KBM-7 (cell line): ENCODE measurements around the gene LTBP1.

Source experiments
- DNase-seq: peaks from one replicate; pipeline ENCODE4 v3.0.0-alpha.2; 2015
- in situ Hi-C: fragments of 300-500 bp; cut with MboI; formaldehyde crosslinking; loops from 2 replicates; pipeline ENCODE4 v1.14.3; 2020; ENCODE audit warnings: low sequenced_read_pairs, low pct_unique_long_range_greater_than_20kb, mixed read lengths

Gene LTBP1

DNA sequence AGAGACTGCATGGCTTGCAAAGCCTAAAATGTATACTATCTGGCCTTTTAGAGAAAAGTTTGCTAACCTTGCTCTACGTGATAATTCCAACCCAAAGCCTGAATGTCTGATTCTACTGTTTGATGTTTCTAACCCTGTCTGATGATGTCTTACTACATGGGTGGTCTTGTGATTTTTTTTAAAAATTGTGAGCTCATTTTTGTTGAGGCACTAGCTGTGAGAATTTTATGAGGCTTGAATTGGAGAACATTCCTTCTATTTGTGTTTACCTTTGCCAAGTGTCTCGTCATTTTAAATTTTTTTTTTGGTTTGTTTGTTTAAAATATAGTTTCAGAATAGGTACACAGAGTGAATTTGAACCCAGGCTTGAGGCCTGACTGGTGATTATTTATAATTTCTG, 15.2 kb upstream of the LTBP1 start:
- no peak for DNase-seq
- in situ Hi-C loops: no loop called here

DNA sequence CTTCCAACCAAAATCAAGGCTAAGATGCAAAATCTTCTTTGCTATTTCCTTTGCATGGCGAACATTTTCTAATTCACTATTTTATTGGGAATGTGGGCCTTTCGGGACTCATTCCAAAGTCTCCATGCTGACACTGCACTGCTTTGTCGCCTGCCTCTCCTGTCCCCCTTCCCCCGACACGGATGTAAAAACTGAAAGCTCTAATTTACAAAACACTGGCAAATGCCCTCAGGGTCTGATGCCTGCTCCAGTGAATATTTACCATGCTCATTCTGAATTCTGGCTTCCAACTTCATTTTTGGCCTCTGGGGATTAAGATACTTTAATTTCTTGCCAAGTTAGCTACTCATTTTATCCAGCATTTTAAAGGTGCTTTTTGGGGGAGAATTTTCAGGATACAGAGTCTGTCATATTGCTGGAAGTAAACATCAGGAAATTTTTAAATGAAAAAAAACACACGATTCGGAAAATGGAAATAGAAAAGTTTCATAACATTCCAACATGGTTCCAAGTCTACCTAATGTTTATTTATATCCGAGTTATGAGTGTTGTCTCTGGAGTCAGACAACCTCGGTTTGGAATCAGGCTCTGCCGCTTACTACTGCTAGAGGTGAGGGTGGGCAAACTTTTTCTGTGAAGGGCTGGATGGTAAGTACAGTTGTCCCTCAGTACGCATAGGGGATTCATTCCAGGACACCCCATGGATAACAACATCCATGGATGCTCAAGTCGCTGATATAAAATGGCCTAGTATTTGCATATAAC, 14.6 kb upstream of the LTBP1 start:
- no peak for DNase-seq
- in situ Hi-C loops: no loop called here

DNA sequence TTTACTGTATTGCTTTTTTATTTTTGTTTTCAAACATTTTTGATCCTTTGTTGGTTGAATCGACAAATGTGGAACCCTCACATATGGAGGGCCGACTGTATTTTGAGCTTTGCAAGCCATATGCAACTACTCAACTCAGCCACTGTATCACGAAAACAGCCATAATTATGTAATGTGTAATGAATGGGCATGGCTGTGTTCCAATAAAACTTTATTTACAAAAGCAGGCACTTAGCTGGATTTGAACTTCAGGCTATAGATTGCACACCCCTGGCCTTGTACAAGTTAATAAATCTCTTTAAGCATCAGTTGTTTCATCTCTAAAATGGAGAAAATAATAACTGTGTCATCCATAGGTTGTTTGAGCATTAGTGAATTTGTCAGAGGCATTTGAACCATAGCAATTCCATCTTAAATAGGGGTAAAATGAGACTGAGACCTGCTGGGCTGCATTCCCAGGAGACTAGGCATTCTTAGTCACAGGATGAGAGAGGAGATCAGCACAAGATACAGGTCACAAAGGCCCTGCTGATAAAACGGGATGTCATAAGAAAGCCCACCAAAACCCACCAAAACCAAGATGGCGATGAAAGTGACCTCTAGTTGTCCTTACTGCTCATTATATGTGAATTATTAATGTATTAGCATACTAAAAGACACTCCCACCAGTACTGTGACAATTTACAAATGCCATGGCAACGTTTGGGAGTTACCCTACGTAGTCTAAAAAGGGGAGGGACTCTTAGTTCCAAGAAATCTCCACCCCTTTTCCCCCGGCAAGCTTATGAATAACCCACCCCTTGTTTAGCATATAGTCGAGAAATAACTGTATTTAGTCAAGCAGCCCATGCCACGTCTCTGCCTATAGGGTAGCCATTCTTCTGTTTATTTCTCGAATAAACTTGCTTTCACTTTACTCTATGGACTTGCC, 13.7 kb upstream of the LTBP1 start:
- in situ Hi-C loops: no loop called here
- no peak for DNase-seq

GRCh38 chr2:32933756-32934095, 13.0 kb upstream of the LTBP1 start:
- DNase-seq: no peak
- in situ Hi-C loops: no loop called here

- DNase-seq: no peak
- in situ Hi-C loops: no loop called here
These were observed 8.9 kb upstream of the LTBP1 start for GRCh38 chr2:32937602-32938448.

DNA sequence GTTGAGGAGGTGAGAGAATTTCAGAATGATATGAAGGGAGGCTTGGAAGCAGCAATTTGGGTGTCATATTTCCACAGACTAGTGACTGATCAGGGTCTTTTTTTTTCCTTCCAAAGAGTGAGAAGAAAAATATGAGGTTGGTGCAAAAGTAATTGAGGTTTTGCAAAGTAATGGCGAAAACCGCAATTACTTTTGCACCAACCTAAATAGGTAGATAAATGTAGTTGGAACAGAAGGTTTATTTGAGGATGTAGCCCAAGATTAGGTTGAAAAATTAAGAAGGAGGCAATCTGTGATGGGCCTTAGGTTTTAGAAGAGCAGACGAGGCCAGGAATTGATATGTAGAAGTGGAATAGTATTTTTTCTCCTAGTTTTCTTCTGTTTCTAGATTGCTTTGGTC, 7.8 kb upstream of the LTBP1 start:
- DNase-seq: no peak
- in situ Hi-C loops: no loop called here

DNA sequence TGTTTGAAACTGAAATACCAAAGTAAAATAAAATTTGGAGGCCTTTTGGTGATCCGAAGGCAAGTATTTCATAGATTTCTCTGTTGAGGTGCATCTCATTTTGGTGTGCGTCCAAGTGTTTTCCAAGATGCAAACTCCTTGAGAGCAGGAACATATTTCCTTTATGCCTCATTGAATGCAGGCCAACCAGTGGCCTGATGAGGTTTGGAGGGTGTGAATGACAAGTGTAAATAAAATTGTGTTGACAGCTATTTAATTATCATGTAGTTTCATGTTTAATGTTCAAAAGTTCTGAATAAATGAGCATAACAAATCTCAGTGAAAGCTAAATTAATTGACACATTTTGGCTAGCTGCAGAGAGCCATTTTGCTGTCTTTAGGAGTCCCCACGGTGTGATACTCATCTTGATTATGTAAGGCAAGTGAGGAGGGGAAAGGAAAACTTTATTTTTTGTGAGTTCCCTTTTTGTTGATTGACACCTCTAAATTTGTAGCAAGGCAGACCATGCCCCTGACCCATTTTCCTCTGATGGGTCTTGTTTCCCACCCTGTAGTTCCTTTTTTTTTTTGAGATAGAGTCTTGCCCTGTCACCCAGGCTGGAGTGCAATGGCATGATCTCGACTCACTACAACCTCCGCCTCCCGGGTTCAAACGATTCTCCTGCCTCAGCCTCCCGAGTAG, 6.3 kb upstream of the LTBP1 start:
- in situ Hi-C loops: no loop called here
- peak; percentile 72 for DNase-seq

GRCh38 chr2:32941944-32942690, 4.6 kb upstream of the LTBP1 start:
- in situ Hi-C loops: no loop called here
- DNase-seq: no peak

- in situ Hi-C loops: no loop called here
- DNase-seq: no peak
These were observed 3.8 kb upstream of the LTBP1 start for GRCh38 chr2:32942793-32943485.

GRCh38 chr2:32945286-32945685, 1.5 kb upstream of the LTBP1 start:
- no peak for DNase-seq
- in situ Hi-C loops: no loop called here

DNA sequence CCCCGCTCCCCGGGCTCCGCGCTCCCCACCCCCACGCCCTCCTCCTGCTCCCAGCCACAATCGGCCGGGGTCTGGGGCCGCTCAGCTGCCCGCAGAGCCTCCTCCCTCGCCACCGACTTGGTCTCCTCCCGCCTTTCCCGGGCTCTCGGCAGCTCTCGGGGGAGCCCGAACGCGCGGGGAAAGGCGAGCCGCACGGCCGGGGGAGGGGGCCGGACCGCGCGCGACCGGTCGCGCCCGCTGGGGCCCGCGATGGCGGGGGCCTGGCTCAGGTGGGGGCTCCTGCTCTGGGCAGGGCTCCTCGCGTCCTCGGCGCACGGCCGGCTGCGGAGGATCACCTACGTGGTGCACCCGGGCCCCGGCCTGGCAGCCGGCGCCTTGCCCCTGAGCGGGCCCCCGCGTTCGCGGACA, 327 bp downstream of the LTBP1 start:
- in situ Hi-C loops: no loop called here
- DNase-seq: no peak

GRCh38 chr2:32947484-32948143, 861 bp downstream of the LTBP1 start:
- in situ Hi-C loops: no loop called here
- no peak for DNase-seq

- no peak for DNase-seq
- in situ Hi-C loops: no loop called here
These were observed 1.5 kb downstream of the LTBP1 start for GRCh38 chr2:32948266-32948665.

GRCh38 chr2:32949260-32949659, 2.5 kb downstream of the LTBP1 start:
- in situ Hi-C loops: no loop called here
- DNase-seq: no peak

- in situ Hi-C loops: no loop called here
These were observed 4.9 kb downstream of the LTBP1 start for GRCh38 chr2:32951672-32952071.

DNA sequence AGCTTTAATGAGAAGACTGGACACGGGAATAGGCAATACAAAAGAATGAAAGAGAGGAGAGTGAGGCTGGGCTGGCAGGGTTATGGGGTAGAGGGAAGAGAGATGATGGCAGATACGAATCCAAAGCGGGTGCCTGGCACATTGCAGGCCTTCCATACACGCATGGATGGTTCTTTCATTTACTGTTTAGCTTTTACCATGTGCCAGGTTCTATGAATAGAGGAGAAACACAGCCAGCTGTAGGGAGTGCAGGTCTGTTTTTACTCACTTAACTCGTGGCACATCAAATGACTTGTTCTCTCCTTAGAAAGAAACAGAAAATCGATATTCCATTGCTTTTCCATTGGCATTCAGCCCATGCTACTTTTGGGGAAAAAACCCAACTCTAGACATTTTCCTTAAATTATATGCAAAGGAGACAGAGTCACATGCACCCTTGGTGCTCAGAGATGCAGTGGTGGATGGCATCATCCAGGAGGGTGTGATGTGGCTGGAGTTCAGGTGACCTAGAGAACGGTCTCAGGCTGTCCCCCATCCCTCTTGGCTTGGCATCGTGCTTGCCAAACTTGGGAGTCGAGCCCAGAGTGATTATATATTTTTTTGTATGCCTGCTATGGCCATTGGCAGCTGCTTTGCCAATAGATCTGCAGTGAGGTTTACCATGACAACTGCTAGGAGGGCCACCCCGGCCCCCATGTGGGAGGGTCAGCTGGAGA, 6.2 kb downstream of the LTBP1 start:
- no peak for DNase-seq
- in situ Hi-C loops: no loop called here

More at GRCh38 chr2:32951672-32952071, 4.9 kb downstream of the LTBP1 start:
- DNase-seq: no peak

DNA sequence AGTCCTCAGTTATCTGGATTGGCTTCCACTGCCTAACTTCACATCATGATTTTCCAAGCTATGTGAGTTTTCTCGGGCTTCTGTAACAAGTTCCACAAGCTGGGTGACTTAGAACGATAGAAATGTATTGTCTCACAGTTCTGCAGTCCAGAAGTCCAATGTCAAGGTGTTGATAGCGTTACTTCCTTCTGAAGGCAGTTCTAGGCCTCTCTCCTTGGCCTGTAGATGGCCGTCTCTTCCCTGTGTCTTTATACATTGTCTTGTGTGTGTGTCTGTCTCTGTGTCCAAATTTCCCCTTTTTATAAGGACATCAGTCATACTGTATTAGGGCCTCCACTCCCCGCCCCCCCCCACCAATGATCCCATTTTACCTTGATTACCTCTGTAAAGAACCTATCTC, 7.5 kb downstream of the LTBP1 start:
- DNase-seq: no peak
- in situ Hi-C loops: no loop called here
